Fibroblast of skin of left quadriceps (primary cell): ENCODE results near the gene GSTM4.

Experiments
- DNase-seq, 2 experiments: peaks; one replicate each; pipeline ENCODE4 v3.0.0-alpha.2; 2013; ENCODE audit warnings: low read depth in 2 of 2

The GSTM4 gene

DNA sequence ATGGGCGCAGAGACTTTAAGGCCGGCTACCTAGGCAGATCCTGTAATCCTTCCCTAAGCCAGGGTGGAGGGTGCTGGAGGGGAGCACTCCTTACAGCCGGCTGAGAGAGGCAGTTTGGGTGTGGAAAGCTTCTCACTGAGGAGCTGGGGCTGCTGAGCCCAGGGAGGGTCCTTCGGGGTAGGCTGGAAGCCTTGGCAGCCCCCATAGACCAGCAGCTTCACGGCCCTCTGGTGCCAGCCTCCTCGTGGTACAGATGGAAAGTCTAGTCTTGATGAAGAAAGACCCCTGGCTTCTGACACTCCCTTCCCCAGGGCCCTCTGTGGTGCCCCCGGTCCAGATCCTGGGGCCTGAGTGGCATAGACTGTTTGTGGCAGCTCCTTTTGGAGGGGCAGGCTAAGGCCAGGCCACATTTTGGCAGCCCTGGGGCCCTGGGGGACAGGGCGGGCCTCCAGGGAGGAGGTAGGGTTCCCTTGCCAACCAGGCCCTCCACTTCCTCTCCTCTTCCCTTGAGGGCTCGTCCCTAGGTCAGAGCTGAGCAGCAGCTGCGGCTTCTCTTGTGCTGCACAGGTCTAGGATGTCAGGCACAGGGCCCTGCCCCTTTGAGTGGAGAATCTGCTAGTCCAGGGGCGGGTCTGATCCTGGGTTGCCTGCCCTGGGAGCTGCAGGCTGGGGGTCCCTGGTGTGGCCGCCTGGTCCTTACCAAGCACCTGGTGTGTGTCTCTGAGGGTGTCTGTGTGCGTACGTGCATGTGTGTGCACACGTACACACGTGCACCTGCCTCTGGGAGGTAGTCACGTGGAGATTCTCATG lies 31.5 kb upstream of the GSTM4 start:
- DNase-seq = no peak

DNA sequence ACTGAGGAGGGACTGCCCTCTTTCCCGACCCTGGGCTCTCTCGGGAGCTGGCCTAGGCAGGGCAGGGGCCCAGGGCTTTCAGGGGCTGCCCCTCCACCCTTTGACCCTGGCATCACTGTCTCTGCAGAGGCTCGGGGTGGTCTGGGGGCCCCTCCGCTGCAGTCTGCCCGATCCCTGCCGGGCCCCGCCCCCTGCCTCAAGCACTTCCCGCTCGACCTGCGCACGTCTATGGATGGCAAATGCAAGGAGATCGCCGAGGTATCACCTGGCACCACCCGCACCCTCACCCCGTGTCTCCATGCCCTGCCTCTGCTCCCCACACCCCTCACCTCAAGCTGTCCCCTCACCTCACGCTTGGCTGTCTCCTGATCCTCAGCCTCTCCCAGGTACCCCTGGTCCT lies 30.7 kb upstream of the GSTM4 start:
- no peak for DNase-seq

DNA sequence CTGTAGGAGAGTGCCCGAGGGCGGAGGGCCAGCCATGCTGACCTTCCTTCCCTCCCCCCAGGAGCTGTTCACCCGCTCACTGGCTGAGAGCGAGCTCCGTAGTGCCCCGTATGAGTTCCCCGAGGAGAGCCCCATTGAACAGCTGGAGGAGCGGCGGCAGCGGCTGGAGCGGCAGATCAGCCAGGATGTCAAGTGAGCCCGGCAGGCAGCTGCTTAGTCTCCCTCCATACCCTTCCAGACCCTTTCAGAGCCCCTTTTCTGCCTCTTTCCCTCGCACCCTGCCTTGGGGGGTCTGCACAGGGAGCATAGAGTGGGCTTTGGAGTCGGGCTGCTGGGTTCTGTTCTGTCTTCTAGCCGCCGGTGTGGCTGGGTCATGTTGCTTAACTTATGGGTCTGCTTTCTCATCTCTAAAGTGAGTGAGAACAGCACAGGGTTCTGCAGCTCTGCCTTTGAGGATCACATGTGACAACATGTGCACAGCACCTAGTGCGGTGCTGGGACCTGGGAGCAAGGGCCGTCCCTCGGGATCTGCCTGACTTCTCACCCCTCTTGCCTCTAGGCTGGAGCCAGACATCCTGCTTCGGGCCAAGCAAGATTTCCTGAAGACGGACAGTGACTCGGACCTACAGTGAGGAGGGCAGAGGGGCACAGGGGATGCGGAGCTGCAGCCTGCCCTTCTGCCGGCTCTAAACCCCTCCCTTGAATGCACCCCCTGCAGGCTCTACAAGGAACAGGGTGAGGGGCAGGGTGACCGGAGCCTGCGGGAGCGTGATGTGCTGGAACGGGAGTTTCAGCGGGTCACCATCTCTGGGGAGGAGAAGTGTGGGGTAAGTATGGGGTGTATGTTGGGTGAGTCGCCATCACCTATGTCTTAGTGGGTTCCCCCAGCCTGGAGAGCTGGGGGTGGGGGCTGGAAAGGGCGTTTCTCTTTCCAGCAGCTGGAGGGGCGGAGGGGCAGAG lies 30.0 kb upstream of the GSTM4 start:
- DNase-seq = no peak

DNA sequence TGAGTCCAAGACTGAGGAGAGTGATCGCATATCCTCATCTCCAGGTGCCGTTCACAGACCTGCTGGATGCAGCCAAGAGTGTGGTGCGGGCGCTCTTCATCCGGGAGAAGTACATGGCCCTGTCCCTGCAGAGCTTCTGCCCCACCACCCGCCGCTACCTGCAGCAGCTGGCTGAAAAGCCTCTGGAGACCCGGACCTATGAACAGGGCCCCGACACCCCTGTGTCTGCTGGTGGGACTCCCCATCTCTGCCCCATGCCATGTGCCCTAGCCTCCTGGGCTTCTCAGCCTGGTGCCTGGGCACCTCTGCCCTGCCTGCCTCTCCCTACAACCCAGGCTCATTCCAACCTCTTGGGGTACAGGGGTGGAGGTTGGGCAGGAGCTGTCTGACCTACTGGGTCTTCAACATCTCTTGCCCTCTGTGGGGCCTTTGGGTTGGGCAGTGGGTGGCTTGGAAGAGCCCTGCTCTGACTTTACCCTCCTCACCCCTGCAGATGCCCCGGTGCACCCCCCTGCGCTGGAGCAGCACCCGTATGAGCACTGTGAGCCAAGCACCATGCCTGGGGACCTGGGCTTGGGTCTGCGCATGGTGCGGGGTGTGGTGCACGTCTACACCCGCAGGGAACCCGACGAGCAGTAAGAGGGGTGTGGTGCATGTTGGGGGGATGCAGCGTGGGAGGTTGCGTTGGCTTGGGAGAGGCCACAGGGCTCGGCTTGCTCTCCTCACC lies 29.1 kb upstream of the GSTM4 start:
- no peak for DNase-seq

DNA sequence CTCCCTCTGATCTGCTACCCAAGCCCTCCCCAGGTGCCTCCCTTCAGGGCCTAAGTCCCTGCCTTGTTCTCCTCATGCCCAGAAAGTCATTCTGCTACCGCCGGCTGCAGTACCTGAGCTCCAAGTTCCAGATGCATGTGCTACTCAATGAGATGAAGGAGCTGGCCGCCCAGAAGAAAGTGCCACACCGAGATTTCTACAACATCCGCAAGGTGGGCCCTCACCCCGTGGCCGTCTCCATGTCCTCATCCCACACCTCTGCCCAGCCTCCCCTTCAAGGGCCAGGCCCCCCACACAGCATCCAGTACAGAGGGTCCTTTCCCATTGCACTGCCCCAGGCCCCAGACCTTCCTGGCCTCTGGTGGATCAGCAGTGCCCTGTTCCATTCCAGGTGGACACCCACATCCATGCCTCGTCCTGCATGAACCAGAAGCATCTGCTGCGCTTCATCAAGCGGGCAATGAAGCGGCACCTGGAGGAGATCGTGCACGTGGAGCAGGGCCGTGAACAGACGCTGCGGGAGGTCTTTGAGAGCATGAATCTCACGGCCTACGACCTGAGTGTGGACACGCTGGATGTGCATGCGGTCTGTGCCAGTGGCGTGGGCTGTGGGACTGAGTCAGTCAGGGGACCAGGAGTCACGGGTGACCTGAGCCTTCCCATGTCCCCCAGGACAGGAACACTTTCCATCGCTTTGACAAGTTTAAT lies 28.1 kb upstream of the GSTM4 start:
- no peak for DNase-seq

DNA sequence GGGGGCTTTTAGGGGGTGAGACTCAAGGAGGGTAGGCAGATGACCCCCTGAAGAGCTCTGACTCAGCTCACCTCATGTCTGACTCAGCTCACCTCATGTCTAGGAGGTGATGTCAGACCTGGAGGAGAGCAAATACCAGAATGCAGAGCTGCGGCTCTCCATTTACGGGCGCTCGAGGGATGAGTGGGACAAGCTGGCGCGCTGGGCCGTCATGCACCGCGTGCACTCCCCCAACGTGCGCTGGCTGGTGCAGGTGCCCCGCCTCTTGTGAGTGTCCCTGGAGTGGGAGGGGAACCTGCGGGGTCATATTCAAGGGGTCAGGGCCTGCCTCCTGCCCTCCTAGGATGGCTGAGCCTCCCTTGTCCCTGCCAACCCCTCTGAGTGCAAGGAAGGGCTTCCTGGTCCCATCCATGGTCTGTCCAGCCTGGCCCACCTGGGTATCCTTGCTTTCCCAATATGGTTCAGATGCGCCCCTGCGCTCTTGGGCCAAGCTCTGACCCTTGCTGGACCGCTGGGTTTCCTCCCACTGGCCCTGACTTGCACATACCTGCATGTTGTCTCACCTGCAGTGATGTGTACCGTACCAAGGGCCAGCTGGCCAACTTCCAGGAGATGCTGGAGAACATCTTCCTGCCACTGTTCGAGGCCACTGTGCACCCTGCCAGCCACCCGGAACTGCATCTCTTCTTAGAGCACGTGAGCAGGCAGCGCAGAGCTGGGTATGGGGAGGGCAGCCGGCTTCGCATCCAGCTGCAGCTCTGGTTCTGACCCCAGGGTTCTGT lies 27.2 kb upstream of the GSTM4 start:
- no peak for DNase-seq

DNA sequence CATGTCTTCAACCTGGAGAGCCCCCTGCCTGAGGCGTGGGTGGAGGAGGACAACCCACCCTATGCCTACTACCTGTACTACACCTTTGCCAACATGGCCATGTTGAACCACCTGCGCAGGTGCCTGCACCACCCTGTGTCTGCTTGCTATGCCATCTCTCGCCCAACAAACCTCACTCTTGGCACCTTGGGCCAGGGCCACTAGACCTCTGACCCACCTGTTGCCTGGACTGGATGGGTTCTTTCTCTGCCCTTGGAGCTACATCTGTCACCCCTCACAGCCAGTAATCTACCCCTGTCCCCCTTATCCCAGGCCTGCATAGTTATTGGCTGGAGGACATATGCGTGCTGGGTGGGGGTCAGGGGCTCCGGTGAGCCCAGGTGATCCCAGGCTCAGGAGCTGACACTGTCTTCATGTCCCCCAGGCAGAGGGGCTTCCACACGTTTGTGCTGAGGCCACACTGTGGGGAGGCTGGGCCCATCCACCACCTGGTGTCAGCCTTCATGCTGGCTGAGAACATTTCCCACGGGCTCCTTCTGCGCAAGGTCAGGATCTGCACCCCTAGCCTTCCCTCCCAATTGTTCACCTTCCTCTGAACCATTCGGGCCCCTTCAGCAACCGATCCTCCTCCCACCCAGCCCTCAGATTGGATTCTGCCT lies 26.4 kb upstream of the GSTM4 start:
- no peak for DNase-seq

DNA sequence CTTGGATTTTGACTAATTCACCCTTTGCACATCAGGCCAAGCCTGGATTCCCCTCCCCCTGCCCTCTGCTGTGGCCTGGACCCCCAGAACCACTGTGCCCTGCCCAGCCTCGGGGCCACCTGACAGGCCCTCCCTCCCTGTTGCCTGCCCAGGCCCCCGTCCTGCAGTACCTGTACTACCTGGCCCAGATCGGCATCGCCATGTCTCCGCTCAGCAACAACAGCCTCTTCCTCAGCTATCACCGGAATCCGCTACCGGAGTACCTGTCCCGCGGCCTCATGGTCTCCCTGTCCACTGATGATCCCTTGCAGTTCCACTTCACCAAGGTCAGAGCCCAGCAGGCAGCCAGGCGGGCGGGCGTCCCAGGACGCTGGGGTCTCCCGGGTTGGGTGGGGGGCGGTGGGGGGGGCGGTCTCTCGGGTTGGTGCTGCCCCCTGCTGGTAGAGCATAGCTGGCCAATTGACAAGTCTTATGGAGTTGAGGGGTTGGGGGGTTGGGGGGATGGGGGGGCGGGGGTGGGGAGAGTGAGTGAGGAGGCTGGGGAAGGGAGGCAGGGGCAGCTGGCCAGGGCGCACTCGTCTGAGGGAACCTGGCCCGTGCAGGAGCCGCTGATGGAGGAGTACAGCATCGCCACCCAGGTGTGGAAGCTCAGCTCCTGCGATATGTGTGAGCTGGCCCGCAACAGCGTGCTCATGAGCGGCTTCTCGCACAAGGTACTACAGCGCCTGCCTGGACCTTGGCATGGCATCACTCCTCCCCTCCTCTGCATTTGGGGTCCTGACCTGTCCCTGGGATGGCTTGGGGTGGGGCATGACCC lies 25.6 kb upstream of the GSTM4 start:
- DNase-seq = no peak

DNA sequence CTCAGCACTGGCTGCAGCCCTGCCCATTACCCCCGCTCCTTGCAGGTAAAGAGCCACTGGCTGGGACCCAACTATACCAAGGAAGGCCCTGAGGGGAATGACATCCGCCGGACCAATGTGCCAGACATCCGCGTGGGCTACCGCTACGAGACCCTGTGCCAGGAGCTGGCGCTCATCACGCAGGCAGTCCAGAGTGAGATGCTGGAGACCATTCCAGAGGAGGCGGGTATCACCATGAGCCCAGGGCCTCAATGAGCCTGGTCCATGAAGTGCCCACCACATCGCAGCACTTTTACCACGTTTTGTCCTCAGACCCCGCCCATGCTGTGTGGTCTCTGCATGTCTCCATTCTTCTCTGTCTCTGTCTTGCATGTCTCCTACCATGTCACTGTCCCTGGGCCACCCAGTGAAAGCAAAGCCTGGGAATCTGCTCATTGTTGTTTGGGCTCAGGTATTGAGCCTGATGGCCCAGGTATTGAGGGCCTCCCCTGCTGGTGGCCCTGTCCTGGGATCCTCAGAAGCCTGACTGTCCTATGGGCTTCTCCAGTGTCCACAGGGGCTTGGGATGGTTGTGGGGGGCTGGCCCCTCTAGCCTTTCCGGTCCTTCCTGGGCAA lies 24.9 kb upstream of the GSTM4 start:
- no peak for DNase-seq

DNA sequence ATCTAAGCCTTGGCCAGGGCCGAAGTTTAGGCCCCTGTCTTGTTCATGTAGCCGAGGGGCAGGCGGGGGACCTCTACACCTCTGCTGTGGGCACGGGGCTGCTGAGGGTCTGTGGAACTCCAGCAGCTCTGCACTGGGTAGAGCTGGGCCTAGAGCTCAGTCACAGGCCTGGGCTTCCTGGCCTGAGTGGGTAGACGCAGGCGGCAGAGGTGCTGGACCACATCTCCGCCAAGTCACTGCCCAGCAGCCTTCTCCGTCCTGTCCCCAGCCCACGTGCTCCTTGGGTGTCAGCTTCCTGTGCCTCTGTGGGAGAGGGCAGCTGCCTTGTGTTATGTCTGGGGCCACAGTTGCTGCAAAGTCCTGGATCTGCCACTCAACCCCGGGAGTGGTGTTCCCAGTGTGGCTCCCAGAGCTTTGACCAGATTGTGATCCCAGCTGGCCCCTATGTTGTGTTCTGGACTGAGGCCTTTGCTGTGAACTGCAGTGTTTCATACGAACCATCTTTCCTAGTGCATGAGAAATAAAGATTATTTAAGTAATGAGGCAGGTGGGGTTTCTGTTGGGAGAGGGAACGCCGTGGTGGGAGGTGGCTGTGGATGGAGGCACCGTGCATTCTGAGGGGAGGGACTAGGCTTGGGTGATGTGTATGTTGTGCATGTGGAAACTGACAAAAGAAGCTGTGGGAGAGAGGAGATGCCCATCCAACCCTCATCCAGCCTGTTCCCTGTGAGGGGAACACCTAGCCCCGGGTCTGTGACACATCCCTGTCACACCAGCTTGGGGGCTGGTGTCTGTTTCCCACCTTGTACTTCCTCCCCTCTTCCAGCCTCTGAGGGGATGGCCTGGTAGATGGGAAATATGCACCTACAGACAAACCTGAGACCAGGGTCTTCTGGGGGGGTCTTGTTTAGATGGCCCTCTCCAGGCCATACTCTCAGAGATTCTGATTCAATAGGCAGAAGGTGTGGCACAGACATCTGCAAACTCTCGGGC lies 24.1 kb upstream of the GSTM4 start:
- no peak for DNase-seq

DNA sequence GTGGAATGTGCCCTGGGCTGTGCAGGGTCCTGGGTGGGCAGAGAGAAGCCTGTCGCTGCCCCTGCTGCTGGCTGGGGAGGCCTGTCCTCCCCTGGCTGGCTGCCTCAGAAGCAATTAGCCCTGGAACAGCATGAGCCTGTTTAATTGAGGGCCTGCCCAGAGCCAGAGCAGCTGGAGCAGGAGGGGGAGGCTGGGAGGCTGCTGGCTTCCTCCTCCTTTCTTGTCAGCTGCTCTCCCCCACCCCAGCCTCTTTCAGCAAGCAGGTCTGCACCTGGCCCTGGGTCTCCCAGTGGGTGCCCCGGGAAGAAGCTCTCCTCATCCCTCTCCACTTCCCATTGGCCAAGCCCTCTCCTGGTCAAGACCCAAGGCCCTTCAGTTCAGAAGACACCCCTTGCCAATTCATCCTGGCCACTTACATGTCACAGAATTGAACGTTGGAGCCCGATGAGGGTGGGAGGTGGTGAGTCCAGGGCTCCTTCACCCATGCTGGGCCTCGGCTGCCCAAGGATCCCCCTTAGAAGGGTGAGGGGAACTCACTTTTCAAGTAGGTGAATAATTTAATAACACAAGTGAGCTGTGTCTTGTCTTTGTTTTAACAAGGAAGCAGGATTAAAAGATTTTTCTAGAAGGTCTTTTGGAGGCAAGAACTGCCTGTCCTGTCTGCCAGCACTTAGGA lies 23.1 kb upstream of the GSTM4 start:
- no peak for DNase-seq

DNA sequence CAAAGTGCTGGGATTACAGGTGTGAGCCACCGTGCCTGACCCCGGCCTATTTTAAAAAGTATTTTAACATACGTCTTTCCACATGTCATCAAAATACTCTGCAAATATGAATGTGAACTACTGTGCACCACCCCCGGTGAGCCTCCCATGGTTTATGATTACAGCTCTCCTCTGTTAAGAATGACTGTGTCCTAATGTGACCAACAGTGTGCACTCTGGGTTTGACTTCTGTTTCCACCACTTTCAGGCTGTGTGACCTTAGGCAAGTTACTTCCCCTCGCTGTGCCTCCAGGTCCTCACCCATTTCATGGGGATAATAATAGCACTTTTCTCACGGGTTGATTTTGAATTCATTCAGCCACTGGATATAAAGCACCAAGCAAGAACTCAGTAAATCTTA lies 21.6 kb upstream of the GSTM4 start:
- no peak for DNase-seq

DNA sequence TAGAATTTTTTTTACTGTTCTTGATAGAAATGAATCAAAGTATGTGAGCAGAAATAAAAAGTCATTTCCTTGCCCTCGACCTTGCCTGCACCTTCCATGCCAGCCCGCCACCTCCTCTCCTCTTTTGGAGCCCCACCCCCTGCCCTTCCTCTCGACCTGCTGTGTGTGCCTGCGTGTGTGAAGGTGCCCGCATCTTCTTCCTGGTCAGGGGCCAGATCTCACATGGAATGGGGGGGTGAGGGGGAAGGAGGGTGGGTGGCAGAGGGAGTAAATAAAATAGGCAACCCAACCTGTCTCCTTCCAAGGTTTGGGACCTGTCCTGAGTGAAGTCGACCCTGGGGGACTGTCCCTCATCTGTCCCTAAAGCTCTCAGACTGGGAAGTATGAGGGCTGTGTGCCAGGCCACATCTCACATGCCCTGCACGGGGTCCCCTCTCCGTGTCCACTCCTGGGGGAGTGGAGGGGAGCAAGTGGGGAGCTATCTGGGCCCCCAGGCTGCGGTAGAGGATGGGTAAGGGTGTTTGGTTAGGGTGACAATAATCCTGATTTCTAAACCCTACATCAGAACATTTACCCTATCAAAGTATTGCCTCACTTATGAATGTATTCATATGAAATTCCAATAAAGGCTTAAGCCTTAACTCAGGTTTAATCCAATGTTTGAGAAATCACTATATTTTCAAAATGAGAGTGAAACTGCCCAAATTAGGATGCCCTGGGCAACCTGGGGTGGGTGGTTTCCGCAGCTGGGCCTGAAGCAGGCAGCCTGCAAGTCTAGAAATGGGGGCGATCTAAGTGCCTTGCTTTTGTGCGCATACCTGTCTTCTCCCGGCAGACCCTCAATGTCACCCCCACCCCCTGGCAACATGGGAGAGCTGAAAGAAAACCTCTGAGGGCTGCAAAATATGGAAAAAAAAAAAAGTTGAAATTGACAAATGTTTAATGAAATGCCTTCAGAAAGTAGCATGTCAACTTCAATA lies 20.8 kb upstream of the GSTM4 start:
- DNase-seq = no peak

DNA sequence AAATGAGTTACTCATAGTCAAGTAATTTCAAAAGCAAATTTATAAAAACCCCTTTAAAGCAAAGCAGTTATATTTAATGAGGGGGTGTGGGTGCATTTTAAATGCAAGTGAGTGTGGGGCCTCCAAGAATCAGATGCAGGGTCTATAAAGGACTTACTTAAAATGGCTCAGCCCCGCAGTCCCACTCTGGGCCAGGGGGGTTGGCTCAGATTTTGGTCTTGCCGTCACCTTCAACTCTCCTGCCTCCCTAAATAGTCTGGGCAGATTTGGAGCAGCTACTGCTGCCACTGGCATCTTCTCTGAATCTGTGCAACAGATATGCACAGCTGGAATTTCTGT lies 20.1 kb upstream of the GSTM4 start:
- no peak for DNase-seq

DNA sequence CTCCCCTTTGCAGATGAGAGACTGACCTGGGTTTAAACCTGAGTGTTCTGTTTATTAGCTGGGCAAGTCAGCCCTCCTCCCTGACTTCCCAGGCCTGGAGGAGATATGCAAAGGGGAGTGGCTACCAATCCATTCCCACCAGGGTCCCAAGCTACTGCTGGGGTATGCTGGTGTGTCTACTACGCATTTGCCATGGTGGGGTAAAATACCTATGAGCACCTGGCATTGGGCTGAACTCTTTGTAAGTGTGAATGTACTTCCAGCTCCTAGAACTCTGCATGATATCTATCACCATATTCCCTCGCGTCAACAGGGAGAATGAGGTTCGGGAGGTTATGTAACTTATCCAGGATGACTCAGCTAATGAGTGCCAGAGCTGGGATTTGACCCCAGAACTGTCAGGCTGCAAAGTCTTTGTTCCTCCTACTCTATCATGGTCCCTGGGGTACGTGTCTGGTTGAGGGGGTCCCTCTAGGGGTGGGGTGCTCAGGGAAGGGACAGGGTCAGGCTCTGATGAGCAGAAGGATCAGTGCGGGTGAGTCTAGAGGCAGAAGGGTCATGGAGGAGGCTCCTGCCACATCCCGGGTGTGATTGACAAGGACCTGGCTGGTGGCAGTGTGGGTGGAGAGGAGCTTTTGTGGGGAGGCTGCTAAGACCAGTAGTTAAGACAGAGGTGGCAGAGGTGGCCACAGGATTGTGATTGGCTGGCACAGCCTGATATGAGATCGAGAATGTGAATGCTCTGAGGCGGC lies 19.5 kb upstream of the GSTM4 start:
- no peak for DNase-seq
